Erythroblast (primary cell): ENCODE data around the gene NXF1.

Experiments used
- GATA1 ChIP-seq: IDR thresholded peaks from 2 replicates; pipeline ENCODE4 v1.6.1; 2011; ENCODE audit warnings: low read depth, mild to moderate bottlenecking, control low read depth, low read length, moderate library complexity
- POLR2A ChIP-seq: IDR thresholded peaks from 2 replicates; pipeline ENCODE4 v1.6.1; 2011; ENCODE audit warnings: mild to moderate bottlenecking, low read length

- TF ChIP-seq POLR2A (no peak), GATA1 (no peak)
These were observed 16.2 kb downstream of the NXF1 start for GRCh38 chr11:62788991-62789390.
